ENCODE data around the gene INF2.

The INF2 gene

GRCh38 chr14:104771374-104771773 is 82.0 kb downstream of the INF2 start:
- peaks cover 39% of the 10 kb centered on the region for H3K36me3 ChIP-seq (replicated peaks)
- in situ Hi-C loops (cut with HindIII; ENCODE audit: low pct_ligation_motif_present, low sequenced_read_pairs): no loop called here
- no peak overlapping the region for H3K4me3 ChIP-seq (ENCODE audit: low read depth, low read length)

More at GRCh38 chr14:104771374-104771773, 82.0 kb downstream of the INF2 start:
- no peak overlapping the region for H3K27ac ChIP-seq
- H3K27me3 ChIP-seq (replicated peaks): no peaks in the 10 kb centered on the region
- DNase-seq: no peak
- TF ChIP-seq CTCF (IDR thresholded peaks at IDR 0.05; ENCODE audit: low read depth, low read length, missing control alignments): no peak
